ENCODE results near the gene WIZ. TPM values are rescaled to one million over a fixed set of nuclear protein-coding genes. Genes with fewer than 3 reads are reported as not detected.
A peak's percentile ranks its signal among the peaks of the same experiment; 100 is the strongest.

The WIZ gene
- total and polyA plus RNA-seq, 2 of the 4 experiments (the other 2 are of a cell fraction) = 0.90 to 27.1 TPM

- peak overlapping the region; percentile 80 for H4K91ac ChIP-seq (ENCODE audit: insufficient read depth, low read depth, low read length)
- H3K23ac ChIP-seq (ENCODE audit: low read depth, low read length) = peak overlapping the region; percentile 96
- peak overlapping the region; percentile 92 for H3K14ac ChIP-seq (replicated peaks; ENCODE audit: low read depth, low read length)
- H4K5ac ChIP-seq (ENCODE audit: low read depth, low read length) = peak overlapping the region; percentile 39
- peak overlapping the region; percentile 98 for H2AFZ ChIP-seq (replicated peaks; ENCODE audit: low read length, poor library complexity)
- peaks cover 0 to 52% of the 10 kb centered on the region in 2 experiments for H3K79me1 ChIP-seq (ENCODE audit: low read depth in 1 of 2, low read length in 2 of 2)
- H2BK120ac ChIP-seq (ENCODE audit: low read depth, low read length) = peak overlapping the region; percentile 2; the same call in 1 of the 2 replicates
- BruUV-seq (replicated peaks) = no TSS peak
- peaks cover 12% of the 10 kb centered on the region for H3K4me1 ChIP-seq (ENCODE audit: control insufficient read depth, insufficient read depth, low read length)
- peak overlapping the region; percentile 85 for H3K4me2 ChIP-seq (ENCODE audit: low read depth, low read length)
- TF ChIP-seq RAD21 (IDR thresholded peaks at IDR 0.05; ENCODE audit: low read length) = no peak
- TF ChIP-seq, protein P1, sequence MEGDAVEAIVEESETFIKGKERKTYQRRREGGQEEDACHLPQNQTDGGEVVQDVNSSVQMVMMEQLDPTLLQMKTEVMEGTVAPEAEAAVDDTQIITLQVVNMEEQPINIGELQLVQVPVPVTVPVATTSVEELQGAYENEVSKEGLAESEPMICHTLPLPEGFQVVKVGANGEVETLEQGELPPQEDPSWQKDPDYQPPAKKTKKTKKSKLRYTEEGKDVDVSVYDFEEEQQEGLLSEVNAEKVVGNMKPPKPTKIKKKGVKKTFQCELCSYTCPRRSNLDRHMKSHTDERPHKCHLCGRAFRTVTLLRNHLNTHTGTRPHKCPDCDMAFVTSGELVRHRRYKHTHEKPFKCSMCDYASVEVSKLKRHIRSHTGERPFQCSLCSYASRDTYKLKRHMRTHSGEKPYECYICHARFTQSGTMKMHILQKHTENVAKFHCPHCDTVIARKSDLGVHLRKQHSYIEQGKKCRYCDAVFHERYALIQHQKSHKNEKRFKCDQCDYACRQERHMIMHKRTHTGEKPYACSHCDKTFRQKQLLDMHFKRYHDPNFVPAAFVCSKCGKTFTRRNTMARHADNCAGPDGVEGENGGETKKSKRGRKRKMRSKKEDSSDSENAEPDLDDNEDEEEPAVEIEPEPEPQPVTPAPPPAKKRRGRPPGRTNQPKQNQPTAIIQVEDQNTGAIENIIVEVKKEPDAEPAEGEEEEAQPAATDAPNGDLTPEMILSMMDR (conservative IDR thresholded peaks at IDR 0.05; ENCODE audit: low read depth, low read length) = no peak
- TF ChIP-seq MXI1 (IDR thresholded peaks at IDR 0.05; ENCODE audit: borderline replicate concordance, low read depth, low read length) = peak; percentile 90; the same call in 1 of the 2 replicates
- no peak for TF ChIP-seq NFE2L2 (IDR thresholded peaks at IDR 0.05; ENCODE audit: low read depth, low read length)
- no peak for TF ChIP-seq BHLHE40 (IDR thresholded peaks at IDR 0.05; ENCODE audit: low read depth, low read length)
- no peak for TF ChIP-seq SMC3 (IDR thresholded peaks at IDR 0.05; ENCODE audit: low read depth, low read length)
- TF ChIP-seq MAZ (IDR thresholded peaks at IDR 0.05; ENCODE audit: borderline replicate concordance, low read depth, low read length) = no peak
- TF ChIP-seq FOS (IDR thresholded peaks at IDR 0.05; ENCODE audit: low read depth, low read length) = no peak
- peaks cover 8% of the 10 kb centered on the region; the same call in 1 of the 2 replicates for H3K36me3 ChIP-seq (ENCODE audit: control insufficient read depth, insufficient read depth, low read length)
- peak overlapping the region; percentile 96 for H3K4ac ChIP-seq (ENCODE audit: low read depth, low read length)
- in situ Hi-C loops (cut with MboI; ENCODE audit: low sequenced_read_pairs) = no loop called here
- peak overlapping the region; percentile 71 to 85; a peak in 3 of 4 replicates for H4K8ac ChIP-seq (ENCODE audit: low read depth in 2 of 2, low read length in 2 of 2)
- peak; percentile 6 for ATAC-seq (ENCODE audit: low read depth)
- H3K9ac ChIP-seq (ENCODE audit: low read depth, low read length) = peak overlapping the region; percentile 95
- peak; percentile 41 for DNase-seq
- H2BK15ac ChIP-seq (ENCODE audit: low read depth, low read length) = no peak overlapping the region
- H2AK9ac ChIP-seq (replicated peaks; ENCODE audit: low read depth, low read length, poor library complexity) = peak overlapping the region; percentile 99
- dilution Hi-C loops (cut with HindIII; ENCODE audit: low sequenced_read_pairs, unreplicated experiment) = no loop called here
- ChIA-PET POLR2A (ENCODE audit: unreplicated experiment) (interaction anchor here (0.6 kb wide), 1 partner anchor 682 kb away, joined by 3 read pairs; no protein-coding TSS in a partner anchor), CTCF (interaction anchor here (0.7 to 1.6 kb wide), 3 partner anchors 43 to 177 kb away, joined by 3 to 4 read pairs (median 3); no protein-coding TSS in a partner anchor)
- intact Hi-C loops (cut with micrococcal nuclease) = loop anchor here (1.0 to 10.0 kb wide), 6 partner anchors 40 to 274 kb away; partner anchors contain the start of genes AKAP8L and SYDE1
- peak overlapping the region; percentile 96 for H3K27ac ChIP-seq (ENCODE audit: insufficient read depth, low read length)
- H3K9me3 ChIP-seq (ENCODE audit: control insufficient read depth, insufficient read depth, low read length) = no peaks in the 10 kb centered on the region
- peak overlapping the region; percentile 15; the same call in 1 of the 2 replicates for H3K18ac ChIP-seq (ENCODE audit: low read depth, low read length)
- H2BK5ac ChIP-seq (ENCODE audit: low read depth, low read length, poor library complexity, severe bottlenecking) = peak overlapping the region; percentile 95
- H3K4me3 ChIP-seq (ENCODE audit: insufficient read depth, low read depth, low read length) = peak overlapping the region; percentile 92
- H4K20me1 ChIP-seq (ENCODE audit: insufficient read depth, low read length) = peaks cover 53% of the 10 kb centered on the region
- peak overlapping the region; percentile 87 for H2AK5ac ChIP-seq (ENCODE audit: low read depth, low read length)
- no peak overlapping the region for H2BK20ac ChIP-seq (ENCODE audit: low read depth, low read length)
- peaks cover 7% of the 10 kb centered on the region for H3K9me1 ChIP-seq (ENCODE audit: insufficient read depth, low read length)
- peak overlapping the region; percentile 86 for H3K56ac ChIP-seq (ENCODE audit: extremely low read depth, insufficient read depth, low read length)
- WGBS, 2 experiments (ENCODE audit: extremely low coverage in 2 of 2, insufficient read length in 1 of 2) = 0% methylated on average over 12 of the region's 22 CpGs; no CpG with 5 or more reads in 1 of the 2 experiments
- no peaks in the 10 kb centered on the region for H3K27me3 ChIP-seq (ENCODE audit: control insufficient read depth, insufficient read depth, low read length)
Observed at GRCh38 chr19:15378534-15379082, 71.1 kb downstream of the WIZ start.

All from IMR-90 (cell line).